ENCODE measurements around the gene VSIG8.
"Not testable (repeated sequence)": the region's sequence is repeated elsewhere in the genome, so short reads cannot be mapped to it uniquely, and the experiment has no call there.

The VSIG8 gene

DNA sequence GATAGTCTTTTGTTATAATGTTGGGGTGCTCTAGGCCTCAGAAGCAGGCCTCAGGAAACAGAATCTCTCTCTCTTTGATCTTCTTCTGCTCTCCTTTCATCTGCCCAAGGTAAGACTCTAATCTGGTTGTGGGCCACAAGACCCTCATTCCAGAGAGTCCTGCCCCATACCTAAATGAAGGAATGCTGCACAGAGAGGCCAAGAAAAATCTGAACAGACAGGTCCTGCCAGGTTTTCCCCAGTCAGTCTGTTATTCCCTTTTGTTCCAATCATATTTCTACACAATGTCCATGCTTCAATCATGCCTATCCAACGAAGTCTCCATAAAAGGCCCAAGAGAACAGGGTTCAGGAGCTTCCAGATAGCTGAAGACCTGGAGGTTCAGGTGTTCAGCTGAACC lies 44.5 kb upstream of the VSIG8 start:
- DNase-seq (ENCODE audit: low read depth in 1 of 2, low spot score in 1 of 2) = no peak
- no peak overlapping the region for H3K4me3 ChIP-seq (replicated peaks; ENCODE audit: insufficient read depth, low read length)
- no peaks in the 10 kb centered on the region for H3K27me3 ChIP-seq (ENCODE audit: insufficient read depth, poor library complexity, severe bottlenecking)
- H3K27ac ChIP-seq (replicated peaks) = no peak overlapping the region
- TF ChIP-seq GABPA (IDR thresholded peaks at IDR 0.05; ENCODE audit: low read depth) (no peak), POLR2AphosphoS5 (IDR thresholded peaks at IDR 0.05; ENCODE audit: low read depth) (no peak), SPI1 (IDR thresholded peaks at IDR 0.05; ENCODE audit: borderline replicate concordance, low read depth) (no peak)
- TF ChIP-seq, protein P1, sequence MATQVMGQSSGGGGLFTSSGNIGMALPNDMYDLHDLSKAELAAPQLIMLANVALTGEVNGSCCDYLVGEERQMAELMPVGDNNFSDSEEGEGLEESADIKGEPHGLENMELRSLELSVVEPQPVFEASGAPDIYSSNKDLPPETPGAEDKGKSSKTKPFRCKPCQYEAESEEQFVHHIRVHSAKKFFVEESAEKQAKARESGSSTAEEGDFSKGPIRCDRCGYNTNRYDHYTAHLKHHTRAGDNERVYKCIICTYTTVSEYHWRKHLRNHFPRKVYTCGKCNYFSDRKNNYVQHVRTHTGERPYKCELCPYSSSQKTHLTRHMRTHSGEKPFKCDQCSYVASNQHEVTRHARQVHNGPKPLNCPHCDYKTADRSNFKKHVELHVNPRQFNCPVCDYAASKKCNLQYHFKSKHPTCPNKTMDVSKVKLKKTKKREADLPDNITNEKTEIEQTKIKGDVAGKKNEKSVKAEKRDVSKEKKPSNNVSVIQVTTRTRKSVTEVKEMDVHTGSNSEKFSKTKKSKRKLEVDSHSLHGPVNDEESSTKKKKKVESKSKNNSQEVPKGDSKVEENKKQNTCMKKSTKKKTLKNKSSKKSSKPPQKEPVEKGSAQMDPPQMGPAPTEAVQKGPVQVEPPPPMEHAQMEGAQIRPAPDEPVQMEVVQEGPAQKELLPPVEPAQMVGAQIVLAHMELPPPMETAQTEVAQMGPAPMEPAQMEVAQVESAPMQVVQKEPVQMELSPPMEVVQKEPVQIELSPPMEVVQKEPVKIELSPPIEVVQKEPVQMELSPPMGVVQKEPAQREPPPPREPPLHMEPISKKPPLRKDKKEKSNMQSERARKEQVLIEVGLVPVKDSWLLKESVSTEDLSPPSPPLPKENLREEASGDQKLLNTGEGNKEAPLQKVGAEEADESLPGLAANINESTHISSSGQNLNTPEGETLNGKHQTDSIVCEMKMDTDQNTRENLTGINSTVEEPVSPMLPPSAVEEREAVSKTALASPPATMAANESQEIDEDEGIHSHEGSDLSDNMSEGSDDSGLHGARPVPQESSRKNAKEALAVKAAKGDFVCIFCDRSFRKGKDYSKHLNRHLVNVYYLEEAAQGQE (IDR thresholded peaks at IDR 0.05; ENCODE audit: insufficient replicate concordance, low read depth) = no peak
- TF ChIP-seq, protein P2, sequence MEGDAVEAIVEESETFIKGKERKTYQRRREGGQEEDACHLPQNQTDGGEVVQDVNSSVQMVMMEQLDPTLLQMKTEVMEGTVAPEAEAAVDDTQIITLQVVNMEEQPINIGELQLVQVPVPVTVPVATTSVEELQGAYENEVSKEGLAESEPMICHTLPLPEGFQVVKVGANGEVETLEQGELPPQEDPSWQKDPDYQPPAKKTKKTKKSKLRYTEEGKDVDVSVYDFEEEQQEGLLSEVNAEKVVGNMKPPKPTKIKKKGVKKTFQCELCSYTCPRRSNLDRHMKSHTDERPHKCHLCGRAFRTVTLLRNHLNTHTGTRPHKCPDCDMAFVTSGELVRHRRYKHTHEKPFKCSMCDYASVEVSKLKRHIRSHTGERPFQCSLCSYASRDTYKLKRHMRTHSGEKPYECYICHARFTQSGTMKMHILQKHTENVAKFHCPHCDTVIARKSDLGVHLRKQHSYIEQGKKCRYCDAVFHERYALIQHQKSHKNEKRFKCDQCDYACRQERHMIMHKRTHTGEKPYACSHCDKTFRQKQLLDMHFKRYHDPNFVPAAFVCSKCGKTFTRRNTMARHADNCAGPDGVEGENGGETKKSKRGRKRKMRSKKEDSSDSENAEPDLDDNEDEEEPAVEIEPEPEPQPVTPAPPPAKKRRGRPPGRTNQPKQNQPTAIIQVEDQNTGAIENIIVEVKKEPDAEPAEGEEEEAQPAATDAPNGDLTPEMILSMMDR (IDR thresholded peaks at IDR 0.05; ENCODE audit: insufficient read depth, low read length) = no peak

DNA sequence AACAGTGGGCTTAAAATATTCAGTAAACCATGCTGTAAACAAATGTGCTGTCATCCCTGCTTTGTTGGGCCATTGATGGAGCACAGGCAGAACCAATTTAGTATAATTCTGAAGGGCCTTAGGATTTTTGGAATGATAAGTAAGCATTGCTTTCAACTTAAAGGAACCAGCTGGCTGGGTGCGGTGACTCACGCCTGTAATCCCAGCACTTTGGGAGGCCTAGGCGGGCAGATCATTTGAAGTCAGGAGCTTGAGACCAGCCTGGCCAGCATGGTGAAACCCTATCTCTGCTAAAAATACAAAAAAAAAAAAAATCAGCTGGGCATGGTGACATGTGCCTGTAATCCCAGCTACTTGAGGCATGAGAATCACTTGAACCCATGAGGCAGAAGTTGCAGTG lies 41.6 kb upstream of the VSIG8 start:
- DNase-seq (ENCODE audit: low read depth in 1 of 2, low spot score in 1 of 2); H3K27me3 ChIP-seq (ENCODE audit: insufficient read depth, poor library complexity, severe bottlenecking); H3K4me3 ChIP-seq (replicated peaks; ENCODE audit: insufficient read depth, low read length); H3K27ac ChIP-seq (replicated peaks): not testable (repeated sequence)

DNA sequence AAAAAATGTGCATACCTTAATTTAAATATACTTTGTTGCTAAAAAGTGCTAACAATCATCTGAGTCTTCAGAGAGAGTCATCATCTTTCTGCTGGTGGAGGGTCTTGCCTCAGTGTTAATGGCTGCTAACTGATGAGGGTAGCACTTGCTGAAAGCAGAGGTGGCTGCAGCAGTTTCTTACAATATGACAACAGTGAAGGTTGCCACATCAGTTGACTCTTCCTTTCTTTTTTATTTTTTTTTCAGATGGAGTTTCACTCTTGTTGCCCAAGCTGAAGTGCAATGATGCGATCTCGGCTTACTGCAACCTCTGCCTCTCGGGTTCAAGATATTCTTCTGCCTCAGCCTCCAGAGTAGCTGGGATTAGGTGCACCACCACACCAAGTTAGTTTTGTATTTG lies 40.1 kb upstream of the VSIG8 start:
- H3K27ac ChIP-seq (replicated peaks) = no peak overlapping the region; the same call in 1 of the 2 replicates
- TF ChIP-seq POLR2AphosphoS5 (IDR thresholded peaks at IDR 0.05; ENCODE audit: low read depth) = no peak
- TF ChIP-seq, protein P1 (IDR thresholded peaks at IDR 0.05; ENCODE audit: insufficient replicate concordance, low read depth) = no peak
- TF ChIP-seq GABPA (IDR thresholded peaks at IDR 0.05; ENCODE audit: low read depth) = no peak
- TF ChIP-seq, protein P2 (IDR thresholded peaks at IDR 0.05; ENCODE audit: insufficient read depth, low read length) = no peak
- no peak for TF ChIP-seq SPI1 (IDR thresholded peaks at IDR 0.05; ENCODE audit: borderline replicate concordance, low read depth)
- DNase-seq (ENCODE audit: low read depth in 1 of 2, low spot score in 1 of 2) = no peak
- H3K4me3 ChIP-seq (replicated peaks; ENCODE audit: insufficient read depth, low read length) = no peak overlapping the region
- H3K27me3 ChIP-seq (ENCODE audit: insufficient read depth, poor library complexity, severe bottlenecking) = no peaks in the 10 kb centered on the region

DNA sequence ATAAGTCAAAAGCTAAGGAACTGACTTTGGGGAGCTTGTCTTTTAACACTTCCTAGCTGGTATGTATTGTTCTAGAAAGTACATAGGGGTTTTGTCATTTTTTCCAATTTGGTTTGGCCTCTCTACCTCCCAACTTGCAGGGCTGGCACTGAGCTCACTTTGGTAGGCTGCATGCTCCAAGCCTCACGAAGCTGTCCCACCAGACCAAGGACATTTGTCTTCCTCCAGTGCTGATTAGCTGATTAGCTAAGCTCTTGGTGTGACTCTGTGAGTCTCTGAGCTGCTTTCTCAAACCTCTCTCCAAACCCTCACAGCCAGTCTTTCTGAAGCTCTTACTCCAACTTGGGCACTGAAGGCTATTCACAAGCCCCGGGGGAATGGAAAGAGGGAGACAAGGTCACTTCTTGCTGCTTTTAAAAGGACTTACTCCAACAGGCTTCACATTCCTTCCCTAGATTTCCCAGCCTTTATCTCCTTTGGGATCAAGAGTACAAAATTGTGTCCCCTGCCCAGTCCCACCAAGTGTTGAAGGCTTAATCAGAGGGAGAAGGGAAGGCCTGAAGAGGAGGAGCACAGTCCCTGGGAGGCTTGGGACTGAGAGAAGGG lies 38.4 kb upstream of the VSIG8 start:
- Histone ChIP-seq H3K4me3 (replicated peaks; ENCODE audit: insufficient read depth, low read length) (no peak overlapping the region), H3K27ac (replicated peaks) (no peak overlapping the region; the same call in 1 of the 2 replicates), H3K27me3 (ENCODE audit: insufficient read depth, poor library complexity, severe bottlenecking) (no peaks in the 10 kb centered on the region)
- DNase-seq (ENCODE audit: low read depth in 1 of 2, low spot score in 1 of 2) = no peak
- no peak for TF ChIP-seq GABPA (IDR thresholded peaks at IDR 0.05; ENCODE audit: low read depth)
- no peak for TF ChIP-seq SPI1 (IDR thresholded peaks at IDR 0.05; ENCODE audit: borderline replicate concordance, low read depth)
- TF ChIP-seq, protein P2 (IDR thresholded peaks at IDR 0.05; ENCODE audit: insufficient read depth, low read length) = no peak
- TF ChIP-seq POLR2AphosphoS5 (IDR thresholded peaks at IDR 0.05; ENCODE audit: low read depth) = no peak
- TF ChIP-seq, protein P1 (IDR thresholded peaks at IDR 0.05; ENCODE audit: insufficient replicate concordance, low read depth) = no peak
